NCI-H1105 (cell line): ENCODE results near the gene FUZ.
"Not testable (repeated sequence)": the region's sequence is repeated elsewhere in the genome, so short reads cannot be mapped to it uniquely, and the experiment has no call there.

Experiments used
- DNase-seq: peaks from one replicate; lab custom pipeline; 2025; lab: John Stamatoyannopoulos, UW

FUZ gene

GRCh38 chr19:49830766-49831165, 17.7 kb upstream of the FUZ start:
- DNase-seq: no peak

- no peak for DNase-seq
These were observed 16.6 kb upstream of the FUZ start for GRCh38 chr19:49829721-49830120.

GRCh38 chr19:49829200-49829599, 16.1 kb upstream of the FUZ start:
- DNase-seq: no peak

- DNase-seq: no peak
These were observed 13.9 kb upstream of the FUZ start for GRCh38 chr19:49827034-49827433.

- DNase-seq: no peak
These were observed 11.6 kb upstream of the FUZ start for GRCh38 chr19:49824662-49825061.

- peak; percentile 91 for DNase-seq
These were observed 10.4 kb upstream of the FUZ start for GRCh38 chr19:49823472-49823871.

GRCh38 chr19:49820125-49820524, 7.0 kb upstream of the FUZ start:
- peak; percentile 25 for DNase-seq

- DNase-seq: not testable (repeated sequence)
These were observed 6.5 kb upstream of the FUZ start for GRCh38 chr19:49819452-49820115.

GRCh38 chr19:49818649-49819370, 5.7 kb upstream of the FUZ start:
- no peak for DNase-seq

GRCh38 chr19:49817964-49818648, 5.0 kb upstream of the FUZ start, which contains the start of gene MED25:
MED25 (plus strand) TSS chr19:49818289; CDS start chr19:49818342, 53 bp downstream.
- peak; percentile 79 for DNase-seq

GRCh38 chr19:49816590-49816989, 3.5 kb upstream of the FUZ start:
- DNase-seq: no peak

- no peak for DNase-seq
These were observed 918 bp upstream of the FUZ start for GRCh38 chr19:49814010-49814409.

GRCh38 chr19:49812452-49812996, 568 bp downstream of the FUZ start:
- no peak for DNase-seq

- no peak for DNase-seq
These were observed 1.8 kb downstream of the FUZ start for GRCh38 chr19:49811328-49811727.

GRCh38 chr19:49809941-49810389, 3.1 kb downstream of the FUZ start:
- no peak for DNase-seq

- peak; percentile 17 for DNase-seq
These were observed 3.7 kb downstream of the FUZ start for GRCh38 chr19:49809160-49809940.

- peak; percentile 96 for DNase-seq
These were observed 4.4 kb downstream of the FUZ start for GRCh38 chr19:49808711-49809159.

- no peak for DNase-seq
These were observed 5.0 kb downstream of the FUZ start for GRCh38 chr19:49807904-49808675.

GRCh38 chr19:49807058-49807903, 5.8 kb downstream of the FUZ start:
- DNase-seq: no peak

GRCh38 chr19:49806620-49806959, 6.5 kb downstream of the FUZ start:
- DNase-seq: no peak
